H9 (cell line): Measurements from ENCODE around the gene ENOX1. TPM values are rescaled to one million over a fixed set of nuclear protein-coding genes. Genes with fewer than 3 reads are reported as not detected.

ENCODE experiments used
- DNase-seq: peaks from one replicate; pipeline ENCODE4 v3.0.0-alpha.2; 2017
- H2AFZ ChIP-seq: one replicate; pipeline ENCODE4 v1.6.1; 2013; ENCODE audit warnings: mild to moderate bottlenecking, low read length, control low read depth, moderate library complexity
- H2AK5ac ChIP-seq: 2 replicates; pipeline ENCODE4 v1.6.1; 2013; ENCODE audit warnings: low read length, control low read depth, mixed read lengths; ENCODE audit not compliant: insufficient read length
- H2BK120ac ChIP-seq: one replicate; pipeline ENCODE4 v1.6.1; 2013; ENCODE audit warnings: low read depth, mild to moderate bottlenecking, low read length, control low read depth, inconsistent platforms; ENCODE audit not compliant: poor library complexity, severe bottlenecking
- H2BK12ac ChIP-seq: 2 replicates; pipeline ENCODE4 v1.6.1; 2013; ENCODE audit warnings: low read length, control low read depth, mixed read lengths, low read depth; ENCODE audit not compliant: insufficient read length
- H2BK15ac ChIP-seq: 2 replicates; pipeline ENCODE4 v1.6.1; 2013; ENCODE audit warnings: low read depth, low read length, control low read depth
- H2BK20ac ChIP-seq: one replicate; pipeline ENCODE4 v1.6.1; 2013; ENCODE audit warnings: low read depth, mild to moderate bottlenecking, low read length, control low read depth, inconsistent platforms; ENCODE audit not compliant: poor library complexity, severe bottlenecking
- H2BK5ac ChIP-seq: 2 replicates; pipeline ENCODE4 v1.6.1; 2013; ENCODE audit warnings: low read length, control low read depth, mixed read lengths; ENCODE audit not compliant: insufficient read length
- H3K14ac ChIP-seq: 2 replicates; pipeline ENCODE4 v1.6.1; 2013; ENCODE audit warnings: low read length, control low read depth; ENCODE audit not compliant: insufficient read depth
- H3K18ac ChIP-seq: 2 replicates; pipeline ENCODE4 v1.6.1; 2013; ENCODE audit warnings: low read depth, mild to moderate bottlenecking, mixed read lengths, low read length, control low read depth; ENCODE audit not compliant: insufficient read length
- H3K23ac ChIP-seq: 2 replicates; pipeline ENCODE4 v1.6.1; 2013; ENCODE audit warnings: low read length, control low read depth, mixed read lengths, low read depth; ENCODE audit not compliant: insufficient read length
- H3K23me2 ChIP-seq: 2 replicates; pipeline ENCODE4 v1.6.1; 2013; ENCODE audit warnings: low read depth, mild to moderate bottlenecking, mixed read lengths, low read length, control low read depth; ENCODE audit not compliant: insufficient read length, poor library complexity, severe bottlenecking
- H3K27ac ChIP-seq: 2 replicates; pipeline ENCODE4 v1.5.1; 2013; ENCODE audit warnings: low read length, control low read depth, mixed read lengths, low read depth; ENCODE audit not compliant: insufficient read length
- H3K27me3 ChIP-seq: 2 replicates; pipeline ENCODE4 v1.6.1; 2013; ENCODE audit warnings: low read length, control low read depth, inconsistent platforms; ENCODE audit not compliant: insufficient read depth
- H3K4ac ChIP-seq: 2 replicates; pipeline ENCODE4 v1.6.1; 2013; ENCODE audit warnings: low read depth, mild to moderate bottlenecking, control low read depth, inconsistent platforms, low read length, moderate library complexity
- H3K4me1 ChIP-seq: 2 replicates; pipeline ENCODE4 v1.6.1; 2013; ENCODE audit warnings: low read length, control low read depth, inconsistent platforms; ENCODE audit not compliant: insufficient read depth
- H3K4me2 ChIP-seq: 2 replicates; pipeline ENCODE4 v1.6.1; 2013; ENCODE audit warnings: low read length, control low read depth, mixed read lengths; ENCODE audit not compliant: insufficient read length, insufficient read depth
- H3K56ac ChIP-seq: 2 replicates; pipeline ENCODE4 v1.6.1; 2013; ENCODE audit warnings: low read depth, mild to moderate bottlenecking, mixed read lengths, low read length, control low read depth; ENCODE audit not compliant: insufficient read length
- H3K79me1 ChIP-seq: 2 replicates; pipeline ENCODE4 v1.6.1; 2013; ENCODE audit warnings: low read depth, mild to moderate bottlenecking, moderate library complexity, low read length, control low read depth, inconsistent platforms; ENCODE audit not compliant: insufficient read depth, poor library complexity, severe bottlenecking
- H3K79me2 ChIP-seq: 2 replicates; pipeline ENCODE4 v1.6.1; 2013; ENCODE audit warnings: low read length, control low read depth, inconsistent platforms; ENCODE audit not compliant: insufficient read depth
- H3K9ac ChIP-seq: 2 replicates; pipeline ENCODE4 v1.6.1; 2013; ENCODE audit warnings: low read length, control low read depth, mixed read lengths; ENCODE audit not compliant: insufficient read length; ENCODE audit errors: extremely low read depth
- H3K9me3 ChIP-seq: one replicate; pipeline ENCODE4 v1.6.1; 2013; ENCODE audit warnings: low read depth, low read length, inconsistent platforms; ENCODE audit not compliant: control insufficient read depth
- H3T11ph ChIP-seq: one replicate; pipeline ENCODE4 v1.6.1; 2013; ENCODE audit warnings: mild to moderate bottlenecking, low read length, control low read depth, inconsistent platforms
- H4K20me1 ChIP-seq: one replicate; pipeline ENCODE4 v1.6.1; 2013; ENCODE audit not compliant: control insufficient read depth, insufficient read length, insufficient read depth
- H4K5ac ChIP-seq: 2 replicates; pipeline ENCODE4 v1.6.1; 2013; ENCODE audit warnings: low read depth, mild to moderate bottlenecking, mixed read lengths, low read length, control low read depth; ENCODE audit not compliant: insufficient read length
- H4K8ac ChIP-seq: replicated peaks from 2 replicates; pipeline ENCODE4 v1.6.1; 2013; ENCODE audit warnings: low read length, control low read depth, mixed read lengths, low read depth; ENCODE audit not compliant: insufficient read length
- H4K91ac ChIP-seq: 2 replicates; pipeline ENCODE4 v1.6.1; 2013; ENCODE audit warnings: low read depth, mild to moderate bottlenecking, moderate library complexity, mixed read lengths, low read length, control low read depth; ENCODE audit not compliant: insufficient read length
- H3K27ac Mint-ChIP-seq, 3 experiments: 2 replicates in 2 of 3; 3 replicates in 1 of 3; pipeline ENCODE4 v1.8.0; 2020 to 2021; ENCODE audit warnings: mixed read lengths in 3 of 3, mild to moderate bottlenecking in 1 of 3, moderate library complexity in 1 of 3
- H3K27me3 Mint-ChIP-seq: 2 replicates; pipeline ENCODE4 v1.8.0; 2021; ENCODE audit warnings: low read depth, mild to moderate bottlenecking, moderate library complexity, mixed read lengths
- H3K36me3 Mint-ChIP-seq, 3 experiments: 2 replicates in 2 of 3; 3 replicates in 1 of 3; pipeline ENCODE4 v1.8.0; 2020 to 2021; ENCODE audit warnings: low read depth in 3 of 3, mixed read lengths in 3 of 3; ENCODE audit not compliant: insufficient read depth in 1 of 3
- H3K4me1 Mint-ChIP-seq, 2 experiments: 2 replicates each; pipeline ENCODE4 v1.8.0; 2020; ENCODE audit warnings: mixed read lengths in 2 of 2
- H3K4me3 Mint-ChIP-seq, 2 experiments: 2 replicates in 1 of 2; 3 replicates in 1 of 2; pipeline ENCODE4 v1.8.0; 2020 to 2021; ENCODE audit warnings: mild to moderate bottlenecking in 2 of 2, mixed read lengths in 2 of 2, moderate library complexity in 1 of 2
- H3K9me3 Mint-ChIP-seq, 2 experiments: 2 replicates in 1 of 2; 3 replicates in 1 of 2; pipeline ENCODE4 v1.8.0; 2020; ENCODE audit warnings: mild to moderate bottlenecking in 2 of 2, mixed read lengths in 2 of 2, moderate library complexity in 1 of 2
- WGBS: extraction: QIAGEN DNeasy Blood & Tissue Kit; methylation state at CpG from one replicate; pipeline ENCODE4 v1.1.7; 2013; ENCODE audit warnings: missing lambda C conversion rate, low lambda C conversion rate, mixed read lengths; ENCODE audit not compliant: insufficient read length; ENCODE audit errors: extremely low coverage; 5-methylcytosine and 5-hydroxymethylcytosine counted together
- total RNA-seq: library from RNA; stranded (reverse); gene quantifications from 2 replicates; pipeline ENCODE4 v1.2.1, GENCODE V29; 2021
- TF ChIP-seq, protein P1 (sequence below): fragments of 200-600 bp; sonication (generic); conservative IDR thresholded peaks from 3 replicates; pipeline ENCODE4 v1.8.0; 2021; ENCODE audit warnings: antibody characterized with exemption, mild to moderate bottlenecking

Gene ENOX1
- total RNA-seq, 1 experiment from 2014 or later = 0.24 TPM

DNA sequence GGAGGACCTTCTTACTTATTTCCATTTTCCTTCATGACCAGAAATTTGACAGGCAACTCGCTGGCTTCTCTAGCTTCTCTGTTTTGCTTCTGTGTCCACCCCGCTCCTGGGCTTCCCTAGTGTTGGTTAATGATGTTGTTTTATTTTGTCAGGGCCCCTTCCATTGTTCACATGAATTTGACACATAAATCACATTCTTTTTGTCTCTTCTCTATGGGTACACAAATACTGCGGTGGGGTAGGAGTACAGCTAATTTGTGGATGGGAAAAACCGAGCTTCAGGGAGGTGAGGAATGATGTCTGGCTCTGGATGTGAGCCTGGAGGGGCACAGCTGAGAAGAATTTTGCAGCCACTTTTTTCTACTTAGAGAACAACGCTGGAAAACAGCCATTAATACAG, 563.6 kb downstream of the ENOX1 start:
- TF ChIP-seq, protein P1, sequence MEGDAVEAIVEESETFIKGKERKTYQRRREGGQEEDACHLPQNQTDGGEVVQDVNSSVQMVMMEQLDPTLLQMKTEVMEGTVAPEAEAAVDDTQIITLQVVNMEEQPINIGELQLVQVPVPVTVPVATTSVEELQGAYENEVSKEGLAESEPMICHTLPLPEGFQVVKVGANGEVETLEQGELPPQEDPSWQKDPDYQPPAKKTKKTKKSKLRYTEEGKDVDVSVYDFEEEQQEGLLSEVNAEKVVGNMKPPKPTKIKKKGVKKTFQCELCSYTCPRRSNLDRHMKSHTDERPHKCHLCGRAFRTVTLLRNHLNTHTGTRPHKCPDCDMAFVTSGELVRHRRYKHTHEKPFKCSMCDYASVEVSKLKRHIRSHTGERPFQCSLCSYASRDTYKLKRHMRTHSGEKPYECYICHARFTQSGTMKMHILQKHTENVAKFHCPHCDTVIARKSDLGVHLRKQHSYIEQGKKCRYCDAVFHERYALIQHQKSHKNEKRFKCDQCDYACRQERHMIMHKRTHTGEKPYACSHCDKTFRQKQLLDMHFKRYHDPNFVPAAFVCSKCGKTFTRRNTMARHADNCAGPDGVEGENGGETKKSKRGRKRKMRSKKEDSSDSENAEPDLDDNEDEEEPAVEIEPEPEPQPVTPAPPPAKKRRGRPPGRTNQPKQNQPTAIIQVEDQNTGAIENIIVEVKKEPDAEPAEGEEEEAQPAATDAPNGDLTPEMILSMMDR = no peak
- H3K56ac ChIP-seq = no peak overlapping the region
- no peaks in the 10 kb centered on the region for H3K4me1 ChIP-seq
- H2BK20ac ChIP-seq = no peak overlapping the region
- no peak overlapping the region for H3K27ac ChIP-seq
- no peak overlapping the region for H3K9ac ChIP-seq
- H3K14ac ChIP-seq = no peak overlapping the region
- H3K18ac ChIP-seq = no peak overlapping the region
- H2BK120ac ChIP-seq = no peak overlapping the region
- H3T11ph ChIP-seq = no peak overlapping the region
- no peak overlapping the region for H2AK5ac ChIP-seq
- Mint-ChIP-seq H3K27me3 (no peaks in the 10 kb centered on the region; the same call in none of the 2 replicates), H3K27ac (no peak overlapping the region), H3K36me3 (no peaks in the 10 kb centered on the region), H3K9me3 (no peaks in the 10 kb centered on the region), H3K4me3 (no peak overlapping the region), H3K4me1 (peaks cover 0 to 11% of the 10 kb centered on the region in 2 experiments; a peak in 2 of 4 replicates)
- H4K5ac ChIP-seq = no peak overlapping the region
- no peak overlapping the region for H4K91ac ChIP-seq
- no peaks in the 10 kb centered on the region for H3K23me2 ChIP-seq
- WGBS = no CpG with 5 or more reads among the region's 5 CpGs
- no peak overlapping the region for H2BK15ac ChIP-seq
- no peaks in the 10 kb centered on the region for H3K9me3 ChIP-seq
- H3K27me3 ChIP-seq = no peaks in the 10 kb centered on the region
- H4K8ac ChIP-seq = no peak overlapping the region
- no peak overlapping the region for H3K4me2 ChIP-seq
- no peak overlapping the region for H3K23ac ChIP-seq
- H4K20me1 ChIP-seq = no peaks in the 10 kb centered on the region
- H2AFZ ChIP-seq = no peak overlapping the region
- DNase-seq = no peak
- H2BK5ac ChIP-seq = no peak overlapping the region
- no peak overlapping the region for H3K4ac ChIP-seq
- H2BK12ac ChIP-seq = no peak overlapping the region
- H3K79me1 ChIP-seq = no peaks in the 10 kb centered on the region
- H3K79me2 ChIP-seq = no peaks in the 10 kb centered on the region
